OCI-LY1 (cell line): Measurements from ENCODE around the gene DTNB.

Experiments
- EZH2 ChIP-seq: fragments of 200-600 bp; sonication (generic), shearing (Covaris generic); IDR thresholded peaks from 2 replicates; pipeline ENCODE4 v1.8.0; 2017; ENCODE audit warnings: borderline replicate concordance, mixed run types, mild to moderate bottlenecking, antibody characterized with exemption, low read length, moderate library complexity, mixed read lengths
- TF ChIP-seq, protein P1 (sequence below): fragments of 200-600 bp; sonication (generic), shearing (Covaris generic); IDR thresholded peaks from 2 replicates; pipeline ENCODE4 v1.5.1; 2017; ENCODE audit warnings: mild to moderate bottlenecking, antibody characterized with exemption, low read length, moderate library complexity, mixed read lengths

DNA sequence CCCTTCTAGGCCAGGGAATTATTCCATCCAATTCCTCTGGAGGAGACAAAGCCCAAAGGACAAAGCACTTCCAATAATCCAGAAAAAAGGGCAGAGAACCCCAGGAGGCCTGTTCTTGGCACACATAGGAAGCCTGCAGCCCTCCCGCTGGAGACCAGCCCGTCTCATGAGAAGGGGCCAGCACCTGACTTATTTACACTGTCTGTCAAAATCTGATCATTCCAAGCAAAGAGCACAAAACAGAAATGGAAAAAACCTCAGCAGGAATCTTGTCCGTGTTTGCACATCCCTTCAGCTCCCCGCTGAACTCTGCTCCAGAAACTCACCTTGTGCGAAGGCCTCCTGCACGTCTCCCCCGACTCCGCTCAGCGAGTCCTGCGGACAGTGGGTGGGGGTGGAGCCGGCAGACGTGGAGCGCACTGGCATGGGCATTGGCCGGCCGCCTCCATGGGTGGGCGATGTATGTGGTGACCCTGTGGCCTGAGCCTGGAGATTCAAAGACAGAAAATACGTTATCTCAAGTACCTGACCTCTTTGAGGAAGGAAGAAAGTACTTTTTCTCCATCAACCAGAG is 285.4 kb downstream of the DTNB start:
- TF ChIP-seq, protein P1, sequence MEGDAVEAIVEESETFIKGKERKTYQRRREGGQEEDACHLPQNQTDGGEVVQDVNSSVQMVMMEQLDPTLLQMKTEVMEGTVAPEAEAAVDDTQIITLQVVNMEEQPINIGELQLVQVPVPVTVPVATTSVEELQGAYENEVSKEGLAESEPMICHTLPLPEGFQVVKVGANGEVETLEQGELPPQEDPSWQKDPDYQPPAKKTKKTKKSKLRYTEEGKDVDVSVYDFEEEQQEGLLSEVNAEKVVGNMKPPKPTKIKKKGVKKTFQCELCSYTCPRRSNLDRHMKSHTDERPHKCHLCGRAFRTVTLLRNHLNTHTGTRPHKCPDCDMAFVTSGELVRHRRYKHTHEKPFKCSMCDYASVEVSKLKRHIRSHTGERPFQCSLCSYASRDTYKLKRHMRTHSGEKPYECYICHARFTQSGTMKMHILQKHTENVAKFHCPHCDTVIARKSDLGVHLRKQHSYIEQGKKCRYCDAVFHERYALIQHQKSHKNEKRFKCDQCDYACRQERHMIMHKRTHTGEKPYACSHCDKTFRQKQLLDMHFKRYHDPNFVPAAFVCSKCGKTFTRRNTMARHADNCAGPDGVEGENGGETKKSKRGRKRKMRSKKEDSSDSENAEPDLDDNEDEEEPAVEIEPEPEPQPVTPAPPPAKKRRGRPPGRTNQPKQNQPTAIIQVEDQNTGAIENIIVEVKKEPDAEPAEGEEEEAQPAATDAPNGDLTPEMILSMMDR = no peak
- no peak for TF ChIP-seq EZH2
